GM19372 (cell line): ENCODE data around the gene EMCN.

ENCODE experiments used
- ATAC-seq: cut with Tn5 transposase; IDR thresholded peaks from one replicate; pipeline ENCODE4 v1.9.1; 2021; ENCODE audit warnings: mild to moderate bottlenecking, low read depth, moderate library complexity; ENCODE audit not compliant: unreplicated experiment

Gene EMCN

DNA sequence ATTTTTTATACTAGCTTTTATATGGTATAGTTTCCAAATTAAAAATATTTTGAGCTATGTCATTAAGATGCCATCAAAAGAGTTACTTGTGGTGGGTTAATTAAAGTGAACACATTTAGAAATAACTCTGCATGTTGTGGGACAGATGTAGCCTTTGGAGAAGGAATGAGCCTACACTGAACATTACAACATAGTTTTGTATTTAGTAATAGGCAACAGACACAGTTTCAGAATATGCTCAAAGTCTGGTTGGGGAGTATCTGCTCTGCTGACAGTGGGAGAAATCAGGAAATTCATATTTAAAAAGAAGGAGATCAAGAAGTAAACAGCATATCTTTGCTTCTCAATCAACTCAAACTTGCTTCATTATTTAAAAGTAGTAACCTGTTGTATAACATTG is 23.7 kb downstream of the EMCN start:
- no peak for ATAC-seq

GRCh38 chr4:100493756-100494155 is 24.1 kb downstream of the EMCN start:
- ATAC-seq, result no peak

GRCh38 chr4:100492129-100492528 is 25.7 kb downstream of the EMCN start:
- ATAC-seq, result no peak

DNA sequence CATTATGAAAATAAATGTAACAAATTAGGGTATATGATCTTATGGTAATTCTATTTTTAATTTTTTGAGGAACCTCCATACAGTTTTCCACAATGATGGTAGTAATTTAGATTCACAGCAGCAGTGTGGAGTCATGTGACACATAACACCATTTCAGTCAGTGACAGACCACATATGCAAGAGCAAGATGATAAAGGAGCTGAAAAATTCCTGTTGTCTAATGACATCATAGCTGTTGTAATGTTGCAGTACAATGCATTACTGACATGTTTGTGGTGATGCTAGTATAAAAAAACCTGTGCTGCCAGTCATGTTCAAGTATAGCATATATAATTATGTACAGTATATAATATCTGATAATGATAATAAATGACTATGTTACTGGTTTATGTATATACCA is 28.5 kb downstream of the EMCN start:
- ATAC-seq, result no peak

- no peak for ATAC-seq
Observed at GRCh38 chr4:100486496-100486895, 31.3 kb downstream of the EMCN start.

- no peak for ATAC-seq
Observed at GRCh38 chr4:100483796-100484195, 34.0 kb downstream of the EMCN start.

- ATAC-seq, result no peak
Observed at GRCh38 chr4:100479971-100480370, 37.9 kb downstream of the EMCN start.

- no peak for ATAC-seq
Observed at GRCh38 chr4:100469555-100469954, 48.3 kb downstream of the EMCN start.

DNA sequence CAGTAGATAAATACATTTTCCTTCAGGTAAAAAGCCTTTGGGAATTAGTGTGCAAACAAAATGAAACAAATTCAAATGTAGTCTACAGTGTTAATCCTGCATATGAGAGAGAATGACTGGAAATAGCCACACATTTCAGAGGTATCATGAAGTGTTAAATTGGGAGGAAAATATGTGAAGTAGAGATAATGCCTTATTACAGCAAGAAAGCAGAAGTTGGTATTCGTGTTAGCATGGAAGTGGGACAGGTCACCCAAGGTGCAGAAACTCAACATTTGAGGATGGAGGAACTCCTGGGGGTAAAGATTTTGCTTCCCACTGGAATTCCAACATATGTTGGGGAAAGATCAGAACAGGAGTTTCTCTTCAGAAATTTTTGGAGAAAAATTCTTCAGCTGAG is 51.3 kb downstream of the EMCN start:
- no peak for ATAC-seq

DNA sequence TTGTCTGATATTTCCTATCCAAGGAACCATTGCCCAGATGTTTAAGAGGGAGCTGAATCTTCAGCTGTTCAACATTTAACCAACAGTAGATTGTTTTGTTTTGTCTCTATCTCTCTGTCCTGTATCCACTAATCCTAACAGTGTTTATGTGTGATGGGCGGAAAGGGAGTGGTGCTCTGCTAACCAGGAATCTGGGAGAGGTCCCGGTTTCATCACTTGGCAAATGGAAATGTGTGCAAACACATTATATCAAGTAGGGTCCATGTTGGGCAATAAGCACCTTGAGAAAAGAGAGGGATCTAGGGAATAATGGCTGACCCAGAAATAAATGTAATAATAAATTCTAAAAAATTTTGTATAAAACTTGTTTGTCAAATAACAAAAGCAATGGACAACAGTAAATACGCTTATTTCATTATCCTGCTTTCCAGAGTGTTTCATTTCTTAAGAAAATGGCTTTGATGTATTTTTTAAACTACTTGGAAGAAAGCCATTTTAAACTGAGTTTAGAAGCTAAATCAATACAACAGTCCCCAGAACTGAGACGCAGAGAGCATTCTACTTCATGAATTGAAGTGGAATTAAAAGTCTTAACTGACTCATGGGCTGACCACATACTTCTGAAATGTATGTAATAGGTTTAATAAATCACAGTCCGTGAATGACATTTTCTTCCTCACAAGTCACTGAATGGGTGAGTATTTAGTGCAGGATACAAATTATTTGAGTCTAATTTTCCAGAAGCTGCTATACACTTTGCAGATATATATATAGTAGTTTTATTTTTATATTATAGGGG is 55.8 kb downstream of the EMCN start:
- no peak for ATAC-seq

DNA sequence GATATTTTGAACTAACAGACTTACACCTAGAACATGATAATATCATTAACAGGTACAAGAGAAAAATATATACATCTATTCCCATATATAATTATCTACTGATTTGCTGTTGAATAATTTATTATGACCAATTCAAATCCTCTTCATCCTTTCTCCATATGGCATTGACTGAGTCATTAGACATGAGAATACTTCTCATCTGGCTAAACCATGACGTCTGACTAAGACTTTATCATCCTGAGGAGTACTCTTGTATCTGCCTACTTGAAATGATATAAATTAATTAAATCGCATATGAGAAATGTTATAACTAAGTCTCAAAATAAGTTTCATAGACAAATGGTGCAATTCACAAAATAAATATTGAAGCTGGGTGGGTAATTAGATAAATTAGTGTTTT is 67.4 kb downstream of the EMCN start:
- ATAC-seq, result no peak

- no peak for ATAC-seq
Observed at GRCh38 chr4:100431416-100431815, 86.4 kb downstream of the EMCN start.

DNA sequence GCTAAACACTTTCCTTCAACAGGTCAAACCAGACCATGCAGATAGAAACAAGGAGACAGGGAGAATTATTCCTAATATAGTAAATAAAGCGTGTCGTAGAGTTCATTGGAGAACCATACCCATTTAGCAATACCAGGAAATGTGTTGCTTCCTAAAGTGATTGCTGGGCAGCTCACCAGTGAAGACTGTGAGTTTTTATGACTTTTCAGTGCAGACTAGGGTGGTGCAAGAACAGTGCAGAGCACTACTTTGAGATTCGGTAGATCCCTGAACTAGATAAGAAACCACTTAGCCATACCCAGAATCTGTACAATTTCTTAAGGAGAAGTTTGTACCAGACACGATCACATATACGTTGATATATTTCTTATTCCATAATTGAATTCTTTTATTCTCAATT is 87.4 kb downstream of the EMCN start:
- ATAC-seq, result no peak

- ATAC-seq, result no peak
Observed at GRCh38 chr4:100429616-100430015, 88.2 kb downstream of the EMCN start.

- ATAC-seq, result no peak
Observed at GRCh38 chr4:100428051-100428450, 89.8 kb downstream of the EMCN start.

DNA sequence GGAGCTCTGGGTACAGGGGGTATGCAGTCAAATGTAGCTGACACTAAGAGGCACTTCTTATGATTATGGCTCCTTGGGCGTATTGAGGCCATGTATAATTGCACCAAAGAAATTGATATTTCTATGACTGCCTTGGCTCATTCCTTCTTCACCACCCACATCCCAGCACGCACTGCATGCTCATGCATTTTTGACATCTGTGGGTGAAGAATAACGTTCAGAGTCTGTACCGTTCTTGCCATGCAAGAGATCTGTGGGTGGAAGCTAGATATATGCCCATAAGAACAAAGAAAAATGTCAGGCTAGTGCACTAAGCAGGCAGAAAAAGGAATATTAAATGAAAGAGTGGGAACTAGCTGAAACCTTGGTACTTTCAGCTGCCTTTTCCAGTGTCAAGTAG is 93.4 kb downstream of the EMCN start:
- no peak for ATAC-seq

- no peak for ATAC-seq
Observed at GRCh38 chr4:100422894-100423293, 94.9 kb downstream of the EMCN start.

DNA sequence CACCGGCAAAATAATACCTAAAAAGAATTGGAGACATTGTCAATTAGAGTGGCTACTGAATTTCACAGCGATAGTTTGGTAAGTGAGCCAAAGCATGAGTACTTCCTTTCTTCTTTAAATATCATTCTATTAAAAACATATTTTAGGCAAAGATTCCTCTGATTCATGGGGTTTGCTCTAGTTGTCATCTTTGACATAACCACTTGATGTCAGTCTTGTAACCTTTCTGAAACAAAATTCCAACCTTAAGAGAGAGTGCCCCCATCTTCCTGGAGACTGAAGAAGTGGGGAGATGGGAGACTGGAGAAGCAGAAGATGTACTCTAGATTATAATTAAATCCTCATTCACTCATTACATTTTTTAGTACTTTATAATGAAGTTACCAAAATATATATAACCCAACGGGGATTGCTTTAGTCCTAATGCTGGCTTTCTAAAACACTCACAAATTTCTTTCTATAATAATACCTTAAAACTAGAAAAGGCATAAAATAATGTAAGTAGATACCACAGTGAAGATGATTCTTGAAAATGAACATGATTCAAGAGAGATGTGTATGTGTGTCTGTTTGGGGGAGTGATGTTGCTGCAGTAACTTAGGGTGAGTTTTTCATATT is 96.4 kb downstream of the EMCN start:
- ATAC-seq, result no peak

- no peak for ATAC-seq
Observed at GRCh38 chr4:100420571-100420970, 97.3 kb downstream of the EMCN start.

GRCh38 chr4:100417565-100417964 is 100.3 kb downstream of the EMCN start:
- ATAC-seq, result no peak

GRCh38 chr4:100414016-100414790 is 103.6 kb downstream of the EMCN start:
- ATAC-seq, result no peak

DNA sequence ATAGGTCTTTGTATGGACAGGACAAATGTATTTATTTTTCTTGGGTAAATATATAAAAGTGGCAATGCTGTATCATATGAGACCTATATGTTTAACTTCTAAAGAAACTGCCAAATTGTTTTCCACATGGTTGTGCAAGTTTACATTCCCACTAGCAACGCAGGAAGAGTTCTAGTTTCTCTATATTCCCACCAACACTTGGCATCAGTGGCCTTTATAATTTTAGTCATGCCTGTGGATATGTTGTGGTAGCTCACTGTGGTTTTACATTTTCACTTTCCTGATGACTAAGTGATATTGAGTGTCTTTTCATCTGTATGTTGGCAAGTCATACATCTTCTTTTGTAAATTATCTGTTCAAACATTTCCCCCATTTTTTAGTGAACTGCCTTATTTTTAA is 126.0 kb downstream of the EMCN start:
- ATAC-seq, result no peak
